Uterus (tissue), 4 donors: ENCODE results near the gene DDX53. TPM values are rescaled to one million over a fixed set of nuclear protein-coding genes. Genes with fewer than 3 reads are reported as not detected.
A peak's percentile ranks its signal among the peaks of the same experiment; 100 is the strongest.

Experiments used
- DNase-seq, 2 donors: peaks; one replicate each; pipeline ENCODE4 v3.0.0-alpha.2; 2019 to 2020
- H3K27ac ChIP-seq, 2 donors: fragments of 200-600 bp; sonication (generic); 1 replicate in 1 of 2; 2 replicates in 1 of 2; pipeline ENCODE4 v1.5.1; 2016 to 2018
- H3K27me3 ChIP-seq, 2 donors: fragments of 200-600 bp; sonication (generic); one replicate each; pipeline ENCODE4 v1.5.1; 2018 to 2019; ENCODE audit warnings: control low read depth in 1 of 2
- H3K36me3 ChIP-seq, 2 donors: fragments of 200-600 bp; sonication (generic); one replicate each; pipeline ENCODE4 v1.5.1; 2019; ENCODE audit warnings: control low read depth in 1 of 2
- H3K4me1 ChIP-seq, 2 donors: fragments of 200-600 bp; sonication (generic); one replicate each; pipeline ENCODE4 v1.5.1; 2018 to 2019; ENCODE audit warnings: control low read depth in 1 of 2
- H3K4me3 ChIP-seq, 2 donors: fragments of 200-600 bp; sonication (generic); 1 replicate in 1 of 2; 2 replicates in 1 of 2; pipeline ENCODE4 v1.5.1; 2018 to 2019; ENCODE audit warnings: mild to moderate bottlenecking in 1 of 2
- H3K9me3 ChIP-seq, 2 donors: fragments of 200-600 bp; sonication (generic); one replicate each; pipeline ENCODE4 v1.5.1; 2019; ENCODE audit warnings: control low read depth in 1 of 2
- CTCF ChIP-seq, 4 experiments: fragments of 200-600 bp in 2 of 4; fragments of 450-650 bp in 2 of 4; sonication (generic) in 2 of 4; IDR thresholded peaks; one replicate each; pipeline ENCODE4 v1.5.1; 2016 to 2019; ENCODE audit warnings: antibody characterized with exemption in 4 of 4, mild to moderate bottlenecking in 2 of 4, moderate library complexity in 1 of 4
- POLR2A ChIP-seq, 2 donors: fragments of 450-650 bp; IDR thresholded peaks; one replicate each; pipeline ENCODE4 v1.6.1; 2016; ENCODE audit warnings: antibody characterized with exemption in 2 of 2, mild to moderate bottlenecking in 1 of 2, moderate library complexity in 1 of 2
- intact Hi-C: fragments of 100-400 bp; cut with DNase I; formaldehyde crosslinking; loops from one replicate; pipeline ENCODE4 v1.15.1; 2023; ENCODE audit warnings: low total_unique reads
- total RNA-seq, 4 donors: library from RNA; depleted of rRNA in 3 of 4; stranded (reverse); fragments of >200 nt in 3 of 4; gene quantifications; one replicate each; pipeline versions ENCODE4 v1.1.0 to v1.2.4, GENCODE V29; 2014 to 2023
- donor health status: DM: yes; HTN: yes; CAD: no.

Gene DDX53
- total RNA-seq, 4 donors from 2014 or later: not detected

GRCh38 chrX:23008431-23009099, 8.8 kb downstream of the DDX53 start:
- intact Hi-C loops: no loop called here
- peak in 1 of 4 experiments; percentile 4 for TF ChIP-seq CTCF (IDR thresholded peaks at IDR 0.05)
- no peak for TF ChIP-seq POLR2A (IDR thresholded peaks at IDR 0.05)
- Histone ChIP-seq H3K27me3 (no peaks in the 10 kb centered on the region), H3K4me3 (no peak overlapping the region), H3K27ac (no peak overlapping the region), H3K4me1 (no peaks in the 10 kb centered on the region), H3K36me3 (no peaks in the 10 kb centered on the region), H3K9me3 (no peaks in the 10 kb centered on the region)
- no peak for DNase-seq

- H3K4me1 ChIP-seq: no peaks in the 10 kb centered on the region
Observed at GRCh38 chrX:23012162-23012561, 12.4 kb downstream of the DDX53 start.

GRCh38 chrX:23012636-23013035, 12.9 kb downstream of the DDX53 start:
- H3K4me3 ChIP-seq: no peak overlapping the region
- H3K4me1 ChIP-seq: no peaks in the 10 kb centered on the region
- no peaks in the 10 kb centered on the region for H3K27me3 ChIP-seq
- no peak overlapping the region for H3K27ac ChIP-seq
- no peaks in the 10 kb centered on the region for H3K9me3 ChIP-seq
- no peak for DNase-seq
- H3K36me3 ChIP-seq: no peaks in the 10 kb centered on the region
- intact Hi-C loops: no loop called here
- no peak for TF ChIP-seq POLR2A (IDR thresholded peaks at IDR 0.05)
- TF ChIP-seq CTCF (IDR thresholded peaks at IDR 0.05): no peak

More at GRCh38 chrX:23012162-23012561, 12.4 kb downstream of the DDX53 start:
- intact Hi-C loops: no loop called here
- TF ChIP-seq POLR2A (IDR thresholded peaks at IDR 0.05) (no peak), CTCF (IDR thresholded peaks at IDR 0.05) (no peak)
- Histone ChIP-seq H3K36me3 (no peaks in the 10 kb centered on the region), H3K27me3 (no peaks in the 10 kb centered on the region), H3K9me3 (no peaks in the 10 kb centered on the region), H3K4me3 (no peak overlapping the region), H3K27ac (no peak overlapping the region)
- DNase-seq: no peak

GRCh38 chrX:23013366-23013765, 13.6 kb downstream of the DDX53 start:
- no peak for TF ChIP-seq CTCF (IDR thresholded peaks at IDR 0.05)
- TF ChIP-seq POLR2A (IDR thresholded peaks at IDR 0.05): no peak
- intact Hi-C loops: no loop called here

GRCh38 chrX:23031600-23031999, 31.8 kb downstream of the DDX53 start:
- no peak overlapping the region for H3K4me3 ChIP-seq
- H3K36me3 ChIP-seq: no peaks in the 10 kb centered on the region
- DNase-seq: no peak
- intact Hi-C loops: no loop called here
- TF ChIP-seq POLR2A (IDR thresholded peaks at IDR 0.05) (no peak), CTCF (IDR thresholded peaks at IDR 0.05) (no peak)
- no peaks in the 10 kb centered on the region for H3K4me1 ChIP-seq
- no peaks in the 10 kb centered on the region for H3K27me3 ChIP-seq
- no peak overlapping the region for H3K27ac ChIP-seq
- H3K9me3 ChIP-seq: no peaks in the 10 kb centered on the region

More at GRCh38 chrX:23013366-23013765, 13.6 kb downstream of the DDX53 start:
- Histone ChIP-seq H3K36me3 (no peaks in the 10 kb centered on the region), H3K9me3 (no peaks in the 10 kb centered on the region), H3K27me3 (no peaks in the 10 kb centered on the region), H3K4me1 (no peaks in the 10 kb centered on the region), H3K27ac (no peak overlapping the region), H3K4me3 (no peak overlapping the region)
- no peak for DNase-seq
